GM18511 (cell line): Measurements from ENCODE around the gene CD22.

Experiments
- ATAC-seq: cut with Tn5 transposase; IDR thresholded peaks from one replicate; pipeline ENCODE4 v1.9.1; 2021; ENCODE audit warnings: mild to moderate bottlenecking, moderate library complexity; ENCODE audit not compliant: unreplicated experiment

CD22 gene

DNA sequence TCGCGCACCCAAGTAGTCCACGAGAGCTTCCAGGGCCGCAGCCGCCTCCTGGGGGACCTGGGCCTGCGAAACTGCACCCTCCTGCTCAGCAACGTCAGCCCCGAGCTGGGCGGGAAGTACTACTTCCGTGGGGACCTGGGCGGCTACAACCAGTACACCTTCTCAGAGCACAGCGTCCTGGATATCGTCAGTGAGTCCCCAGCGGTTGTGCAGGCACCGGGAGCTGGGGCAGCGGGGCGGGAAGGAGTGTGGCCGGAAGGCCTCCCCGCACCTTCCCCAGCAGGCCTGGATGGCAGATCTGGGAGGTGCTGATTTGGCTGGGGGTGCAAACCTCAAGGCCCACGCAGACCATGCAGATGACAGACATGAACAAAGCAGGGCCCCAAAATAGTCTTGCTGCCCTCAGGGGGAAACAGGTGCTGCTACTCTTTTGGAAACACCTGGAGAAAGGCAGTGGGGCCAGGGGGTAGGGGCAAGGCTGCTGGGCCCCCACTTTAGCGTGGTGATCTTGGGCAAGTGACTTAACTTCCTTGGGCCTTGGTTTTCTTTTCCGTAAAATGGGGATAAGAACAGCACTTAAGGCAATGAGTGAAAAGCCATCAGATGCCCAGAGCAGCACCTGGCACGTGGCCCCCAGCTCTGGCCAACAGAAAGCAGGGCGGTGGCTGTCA is 33.1 kb upstream of the CD22 start:
- no peak for ATAC-seq

DNA sequence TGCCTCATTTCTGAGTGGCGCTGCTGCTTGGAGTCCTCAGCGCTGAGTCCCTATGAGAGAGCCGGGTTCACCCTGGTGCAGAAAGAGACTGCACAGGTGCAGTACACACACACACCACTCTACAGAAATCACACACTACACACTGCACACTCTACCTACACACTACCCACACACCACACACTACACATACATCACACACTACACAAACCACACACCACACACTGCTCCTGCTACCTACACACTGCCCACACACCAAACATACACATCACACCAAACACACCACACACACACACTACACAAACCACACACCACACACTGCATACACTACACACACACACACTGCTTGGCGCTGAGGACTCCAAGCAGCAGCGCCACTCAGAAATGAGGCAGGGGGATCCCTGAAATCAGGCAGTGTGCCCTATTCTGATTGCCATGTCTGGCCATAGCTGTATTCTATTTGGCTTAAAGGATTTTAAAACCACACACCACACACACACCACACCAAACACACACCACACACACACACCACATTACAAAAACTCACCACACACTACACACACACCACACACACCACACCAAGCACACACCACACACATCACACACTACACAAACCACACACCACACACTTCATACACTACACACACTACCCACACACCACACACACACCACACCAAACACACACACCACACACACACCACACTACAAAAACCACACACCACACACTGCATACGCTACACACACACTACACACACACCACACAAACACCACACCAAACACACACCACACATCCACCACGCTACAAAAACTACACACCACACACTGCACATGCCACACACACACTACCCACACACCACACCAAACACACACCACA is 32.1 kb upstream of the CD22 start:
- no peak for ATAC-seq

DNA sequence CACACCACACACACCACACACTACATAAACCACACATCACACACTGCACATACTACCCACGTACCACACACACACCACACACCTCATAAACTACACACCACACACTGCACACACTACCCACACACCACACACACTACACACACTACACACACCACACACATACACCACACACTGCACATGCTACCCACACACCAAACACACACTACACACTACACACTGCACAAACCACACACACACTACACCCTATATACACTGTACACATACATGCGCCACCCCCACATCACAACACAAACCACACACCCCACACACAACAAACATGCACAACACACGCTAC is 31.5 kb upstream of the CD22 start:
- ATAC-seq, result no peak

DNA sequence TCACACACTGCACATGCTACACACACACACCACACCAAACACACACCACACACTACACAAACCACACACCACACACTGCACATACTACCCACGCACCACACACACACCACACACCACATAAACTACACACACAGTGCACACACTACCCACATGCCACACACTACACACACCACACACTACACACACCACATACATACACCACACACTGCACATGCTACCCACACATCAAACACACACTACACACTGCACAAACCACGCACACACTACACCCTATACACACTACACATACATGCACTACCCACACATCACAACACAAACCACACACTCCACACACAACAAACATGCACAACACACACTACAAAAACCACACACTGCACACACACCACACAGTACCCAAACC is 31.1 kb upstream of the CD22 start:
- ATAC-seq, result no peak

DNA sequence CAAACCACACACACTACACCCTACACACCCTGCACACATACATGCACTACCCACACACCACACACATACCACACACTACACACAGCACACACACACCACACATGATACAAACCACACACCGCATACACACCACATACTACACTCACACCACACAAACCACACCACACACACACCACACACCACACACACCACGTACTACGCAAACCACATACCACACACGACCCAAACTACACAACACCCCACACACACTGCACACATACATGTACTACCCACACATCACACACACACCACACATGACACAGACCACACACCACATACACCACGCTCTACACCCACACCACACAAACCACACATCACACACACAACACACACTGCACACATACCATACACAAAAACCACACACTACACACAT is 30.4 kb upstream of the CD22 start:
- no peak for ATAC-seq

DNA sequence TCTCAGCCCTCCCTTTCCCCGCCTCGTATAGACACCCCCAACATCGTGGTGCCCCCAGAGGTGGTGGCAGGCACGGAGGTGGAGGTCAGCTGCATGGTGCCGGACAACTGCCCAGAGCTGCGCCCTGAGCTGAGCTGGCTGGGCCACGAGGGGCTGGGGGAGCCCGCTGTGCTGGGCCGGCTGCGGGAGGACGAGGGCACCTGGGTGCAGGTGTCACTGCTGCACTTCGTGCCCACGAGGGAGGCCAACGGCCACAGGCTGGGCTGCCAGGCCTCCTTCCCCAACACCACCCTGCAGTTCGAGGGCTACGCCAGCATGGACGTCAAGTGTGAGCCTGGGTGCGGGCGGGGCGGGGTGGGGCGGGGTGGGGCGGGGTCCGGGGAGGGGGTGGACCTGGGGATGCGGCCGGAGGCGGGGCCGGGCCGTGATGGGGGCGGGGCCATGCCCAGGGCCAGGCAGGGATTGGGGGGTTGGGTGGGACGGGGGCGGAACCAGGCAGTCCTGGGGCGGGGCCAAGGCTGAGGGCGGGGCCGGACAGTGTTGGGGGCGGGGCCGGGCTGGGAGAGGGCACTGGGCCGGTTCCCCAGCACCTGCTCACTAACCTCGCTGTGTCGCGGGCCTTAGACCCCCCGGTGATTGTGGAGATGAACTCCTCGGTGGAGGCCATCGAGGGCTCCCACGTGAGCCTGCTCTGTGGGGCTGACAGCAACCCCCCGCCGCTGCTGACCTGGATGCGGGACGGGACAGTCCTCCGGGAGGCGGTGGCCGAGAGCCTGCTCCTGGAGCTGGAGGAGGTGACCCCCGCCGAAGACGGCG is 29.3 kb upstream of the CD22 start:
- ATAC-seq, result no peak

DNA sequence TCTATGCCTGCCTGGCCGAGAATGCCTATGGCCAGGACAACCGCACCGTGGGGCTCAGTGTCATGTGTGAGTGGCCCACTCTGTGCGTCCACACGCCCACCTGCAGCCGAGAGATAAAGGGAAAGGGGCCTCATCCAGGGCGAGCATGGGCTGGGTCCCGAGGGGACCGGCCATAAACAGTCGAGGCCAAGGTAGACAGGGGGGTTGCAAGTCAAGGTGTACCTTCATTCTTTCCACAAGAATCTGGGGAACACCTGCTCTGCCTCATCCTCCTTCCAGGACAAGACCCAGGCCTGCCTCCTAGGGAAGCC is 28.7 kb upstream of the CD22 start:
- ATAC-seq, result no peak

DNA sequence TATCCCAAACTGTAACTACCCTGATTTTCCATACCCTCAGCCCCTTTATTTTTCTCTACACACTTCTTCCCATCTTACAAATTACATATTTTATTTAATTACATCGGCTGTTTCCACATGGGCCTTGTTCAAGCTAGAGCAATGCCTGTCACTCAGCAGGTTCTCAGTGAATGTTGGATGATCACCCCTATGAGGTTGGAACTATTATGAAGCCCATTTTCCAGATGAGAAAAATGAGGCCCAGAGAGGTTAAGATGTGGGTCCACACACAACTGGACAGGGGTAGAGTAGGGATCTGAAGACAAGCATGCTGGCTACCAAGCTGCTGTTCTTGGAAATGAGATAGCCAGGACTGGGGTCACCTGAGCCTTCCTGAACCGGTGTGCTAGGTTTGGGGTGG is 27.0 kb upstream of the CD22 start:
- no peak for ATAC-seq

DNA sequence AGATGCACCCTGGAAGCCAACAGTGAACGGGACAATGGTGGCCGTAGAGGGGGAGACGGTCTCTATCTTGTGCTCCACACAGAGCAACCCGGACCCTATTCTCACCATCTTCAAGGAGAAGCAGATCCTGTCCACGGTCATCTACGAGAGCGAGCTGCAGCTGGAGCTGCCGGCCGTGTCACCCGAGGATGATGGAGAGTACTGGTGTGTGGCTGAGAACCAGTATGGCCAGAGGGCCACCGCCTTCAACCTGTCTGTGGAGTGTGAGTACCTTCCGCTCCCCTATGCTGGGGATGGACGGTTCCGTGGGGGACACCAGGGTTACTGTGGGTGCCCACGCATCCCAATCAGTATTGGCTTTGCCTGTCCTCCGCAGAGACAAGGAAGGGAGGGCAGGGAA is 26.5 kb upstream of the CD22 start:
- ATAC-seq, result no peak

DNA sequence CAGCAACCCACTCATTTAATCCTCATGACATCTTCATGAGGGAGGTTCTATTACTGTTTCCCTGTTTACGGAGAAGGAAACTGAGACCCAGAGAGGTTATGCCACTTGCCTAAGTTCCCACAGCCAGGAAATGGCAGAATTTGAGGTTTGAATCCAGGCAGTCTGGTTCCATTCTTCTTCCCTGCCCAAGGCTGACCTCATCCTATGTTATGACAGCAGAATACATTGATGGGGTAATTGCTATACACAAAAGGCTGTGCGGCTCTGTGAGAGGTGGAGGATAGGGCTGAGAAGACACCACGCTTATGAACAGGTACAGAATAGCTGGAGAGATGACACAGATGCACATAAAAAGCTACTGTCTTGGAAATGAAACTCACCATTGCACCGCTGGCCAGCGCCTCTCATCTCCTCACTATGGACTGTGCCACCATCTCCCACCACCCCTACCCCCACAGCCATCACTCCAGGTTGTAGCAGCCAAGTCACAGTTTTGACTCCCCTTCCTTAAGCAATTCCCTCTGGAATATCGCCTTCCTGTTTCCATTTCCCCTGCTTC is 25.6 kb upstream of the CD22 start:
- ATAC-seq, result no peak

DNA sequence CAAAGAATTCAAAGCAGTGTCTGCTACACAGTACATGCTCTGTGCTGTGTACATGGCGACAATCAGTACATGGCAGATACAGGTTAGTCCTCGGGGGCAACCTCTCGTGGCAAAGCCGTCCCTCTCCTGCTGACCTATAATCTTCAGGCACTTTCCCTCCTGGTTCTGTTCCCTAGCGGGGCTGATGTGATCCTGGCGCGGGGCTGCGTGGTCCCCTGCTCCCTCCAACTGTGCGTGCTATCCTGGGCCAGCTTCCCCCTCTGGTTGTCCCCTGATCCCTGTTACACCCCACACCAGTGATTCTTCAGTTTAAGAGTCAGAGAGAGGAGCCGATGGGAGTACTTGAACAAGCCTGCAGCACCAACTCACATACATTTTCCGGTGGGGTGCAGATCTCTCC is 25.0 kb upstream of the CD22 start:
- no peak for ATAC-seq

DNA sequence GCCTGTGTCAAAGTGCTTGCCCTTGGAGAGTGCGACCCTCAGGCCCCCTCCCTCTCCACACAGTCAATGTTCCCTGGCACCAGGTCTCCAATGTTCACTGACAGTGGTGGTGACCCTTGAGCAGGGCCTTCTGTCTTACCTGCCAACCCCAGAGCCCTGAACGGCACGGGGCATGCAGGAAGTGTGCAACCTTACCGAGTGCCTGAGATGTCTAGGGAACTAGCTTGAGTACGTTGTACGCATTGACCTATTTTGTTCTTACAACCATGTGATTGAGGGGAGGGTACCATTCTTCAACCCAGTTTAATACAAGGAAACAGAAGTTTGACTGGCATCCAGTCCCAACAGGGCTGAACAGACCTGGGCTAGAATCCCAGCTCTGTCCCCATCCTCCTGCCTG is 23.8 kb upstream of the CD22 start:
- no peak for ATAC-seq

DNA sequence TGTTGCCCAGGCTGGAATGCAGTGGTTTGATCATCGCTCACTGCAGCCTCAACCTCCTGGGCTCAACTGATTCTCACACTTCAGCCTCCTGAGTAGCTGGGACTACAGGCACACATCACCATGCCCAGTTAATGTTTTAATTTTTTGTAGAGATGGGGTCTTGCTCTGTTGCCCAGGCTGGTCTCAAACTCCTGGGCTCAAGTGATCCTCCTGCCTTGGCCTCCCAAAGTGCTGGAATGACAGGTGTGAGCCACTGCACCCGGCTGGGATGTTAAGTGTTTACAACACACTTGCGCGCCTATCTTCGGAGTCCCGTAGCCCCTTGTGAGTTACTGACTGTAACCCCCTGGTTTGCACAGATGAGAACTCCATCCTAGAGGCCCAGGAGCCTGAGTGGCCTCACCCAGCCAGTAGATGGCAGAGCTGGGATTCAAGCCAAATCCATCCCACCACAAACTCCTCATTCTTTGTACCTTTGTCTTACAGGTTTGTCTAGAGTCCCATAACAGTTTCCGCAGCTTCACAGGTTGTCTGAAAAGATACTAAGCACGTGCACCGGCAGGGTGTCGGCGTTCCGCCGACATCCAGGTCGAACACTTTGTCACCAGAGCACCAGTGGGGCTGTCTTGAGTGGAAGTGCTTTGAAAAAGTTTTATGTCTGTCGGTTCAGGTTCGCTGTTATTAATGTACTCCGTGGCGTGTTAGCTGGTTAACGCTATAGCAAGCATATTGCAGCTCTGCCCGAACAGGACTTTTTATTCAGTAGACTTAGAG is 22.3 kb upstream of the CD22 start:
- no peak for ATAC-seq

DNA sequence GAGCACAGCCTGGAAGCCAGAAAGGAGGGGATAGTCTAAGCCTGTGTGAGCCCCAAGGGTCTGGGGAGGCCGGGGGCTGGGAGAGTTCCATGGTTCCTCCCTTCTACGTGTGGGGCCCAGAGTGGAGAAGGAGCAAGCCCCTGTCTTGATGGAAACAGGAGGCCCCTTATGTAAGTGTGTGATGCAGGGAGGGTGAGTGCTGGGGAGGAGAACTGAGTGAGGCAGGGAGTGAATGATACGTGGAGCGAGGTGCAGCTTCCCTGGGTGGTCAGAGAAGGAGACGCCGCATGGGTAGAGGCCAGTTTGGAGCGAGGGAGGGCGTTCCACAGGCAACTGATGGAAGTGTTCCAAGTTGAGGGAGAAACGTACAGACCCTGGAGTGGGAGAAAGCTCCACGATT is 21.1 kb upstream of the CD22 start:
- no peak for ATAC-seq

DNA sequence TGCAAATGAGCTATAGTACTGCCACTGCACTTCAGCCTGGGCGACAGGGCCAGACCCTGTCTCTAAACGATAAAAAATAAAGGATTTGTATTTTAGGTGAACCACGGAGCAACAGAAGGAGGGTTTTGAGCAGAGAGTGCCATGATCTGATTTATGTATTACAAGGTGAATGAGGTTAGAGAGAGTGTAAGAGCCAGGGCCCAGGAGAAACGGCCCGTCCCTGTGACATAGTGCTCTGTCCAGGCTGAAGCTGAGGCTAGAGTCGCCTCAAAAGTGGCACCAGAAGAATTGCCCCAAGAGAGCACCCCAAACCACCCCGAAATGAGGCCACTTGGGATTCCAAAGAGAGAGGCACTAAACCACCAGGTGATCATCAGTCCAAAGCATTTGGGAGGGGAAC is 20.1 kb upstream of the CD22 start:
- ATAC-seq, result no peak

DNA sequence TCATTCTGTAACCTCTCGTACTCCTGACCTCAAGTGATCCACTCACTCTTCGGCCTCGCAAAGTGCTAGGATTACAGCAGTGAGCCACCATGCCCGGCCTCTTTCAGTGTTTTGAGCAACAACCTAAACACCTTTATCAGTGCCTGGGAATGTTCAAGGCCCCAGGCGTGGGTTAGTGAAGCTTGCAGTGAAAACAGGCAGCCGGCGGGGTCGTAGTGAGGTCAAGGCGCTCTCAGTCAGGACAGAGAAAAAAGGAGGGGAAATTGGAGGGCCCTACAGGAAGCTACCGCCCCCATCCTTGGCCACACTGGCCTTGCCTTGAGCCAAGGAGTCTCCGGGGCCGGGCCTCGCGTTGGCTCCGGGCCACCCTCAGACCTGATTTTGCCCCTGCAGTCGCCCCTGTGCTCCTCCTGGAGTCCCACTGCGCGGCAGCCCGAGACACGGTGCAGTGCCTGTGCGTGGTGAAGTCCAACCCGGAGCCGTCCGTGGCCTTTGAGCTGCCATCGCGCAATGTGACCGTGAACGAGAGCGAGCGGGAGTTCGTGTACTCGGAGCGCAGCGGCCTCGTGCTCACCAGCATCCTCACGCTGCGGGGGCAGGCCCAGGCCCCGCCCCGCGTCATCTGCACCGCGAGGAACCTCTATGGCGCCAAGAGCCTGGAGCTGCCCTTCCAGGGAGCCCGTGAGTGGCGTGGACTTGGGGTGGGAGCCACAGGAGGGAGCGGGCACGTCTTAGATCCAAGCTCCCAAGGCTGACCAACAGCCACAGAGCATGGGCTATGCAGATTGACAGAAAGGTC is 19.3 kb upstream of the CD22 start:
- no peak for ATAC-seq

DNA sequence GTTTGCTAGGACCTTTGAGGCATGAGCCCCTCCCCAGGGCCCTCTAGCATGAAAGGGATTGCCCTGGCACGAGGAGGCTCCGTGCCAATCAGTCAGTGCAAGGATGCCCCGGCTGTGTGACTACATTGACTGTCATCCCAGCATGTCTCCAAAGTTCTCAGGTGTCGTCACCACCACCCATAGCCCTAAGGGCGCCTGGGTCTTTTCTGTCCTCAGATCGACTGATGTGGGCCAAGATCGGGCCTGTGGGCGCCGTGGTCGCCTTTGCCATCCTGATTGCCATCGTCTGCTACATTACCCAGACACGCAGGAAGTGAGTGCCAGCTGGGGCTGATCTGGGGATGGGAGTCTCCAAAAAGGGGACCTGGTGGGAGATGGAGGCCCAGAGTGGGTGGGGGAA is 18.7 kb upstream of the CD22 start:
- ATAC-seq, result no peak

DNA sequence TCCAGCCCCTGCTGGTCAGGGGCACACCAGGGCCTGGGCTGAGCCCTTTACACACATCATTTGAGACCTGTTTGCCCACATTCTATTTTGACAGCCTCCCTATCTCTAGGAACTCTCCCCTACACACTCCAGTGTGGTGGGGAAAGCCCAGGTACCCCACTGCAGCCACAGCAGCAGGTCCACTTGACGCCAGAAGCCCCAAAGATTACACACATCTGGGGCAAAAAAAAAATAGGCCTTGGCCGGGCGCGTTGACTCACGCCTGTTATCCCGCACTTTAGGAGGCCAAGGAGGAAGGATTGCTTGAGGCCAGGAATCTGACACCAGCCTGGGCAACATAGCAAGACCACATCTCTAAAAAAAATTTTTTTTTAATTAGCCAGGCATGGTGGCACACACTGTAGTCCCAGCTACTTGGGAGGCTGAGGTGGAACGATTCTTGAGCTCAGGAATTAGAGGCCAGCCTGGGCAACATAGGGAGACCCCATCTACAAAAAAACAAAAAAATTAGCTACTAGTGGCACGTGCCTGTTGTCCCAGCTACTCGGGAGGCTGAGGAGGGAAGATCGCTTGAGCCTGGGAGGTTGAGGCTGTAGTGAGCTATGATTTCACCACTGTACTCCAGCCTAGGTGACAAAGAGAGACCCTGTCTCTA is 18.0 kb upstream of the CD22 start:
- no peak for ATAC-seq

DNA sequence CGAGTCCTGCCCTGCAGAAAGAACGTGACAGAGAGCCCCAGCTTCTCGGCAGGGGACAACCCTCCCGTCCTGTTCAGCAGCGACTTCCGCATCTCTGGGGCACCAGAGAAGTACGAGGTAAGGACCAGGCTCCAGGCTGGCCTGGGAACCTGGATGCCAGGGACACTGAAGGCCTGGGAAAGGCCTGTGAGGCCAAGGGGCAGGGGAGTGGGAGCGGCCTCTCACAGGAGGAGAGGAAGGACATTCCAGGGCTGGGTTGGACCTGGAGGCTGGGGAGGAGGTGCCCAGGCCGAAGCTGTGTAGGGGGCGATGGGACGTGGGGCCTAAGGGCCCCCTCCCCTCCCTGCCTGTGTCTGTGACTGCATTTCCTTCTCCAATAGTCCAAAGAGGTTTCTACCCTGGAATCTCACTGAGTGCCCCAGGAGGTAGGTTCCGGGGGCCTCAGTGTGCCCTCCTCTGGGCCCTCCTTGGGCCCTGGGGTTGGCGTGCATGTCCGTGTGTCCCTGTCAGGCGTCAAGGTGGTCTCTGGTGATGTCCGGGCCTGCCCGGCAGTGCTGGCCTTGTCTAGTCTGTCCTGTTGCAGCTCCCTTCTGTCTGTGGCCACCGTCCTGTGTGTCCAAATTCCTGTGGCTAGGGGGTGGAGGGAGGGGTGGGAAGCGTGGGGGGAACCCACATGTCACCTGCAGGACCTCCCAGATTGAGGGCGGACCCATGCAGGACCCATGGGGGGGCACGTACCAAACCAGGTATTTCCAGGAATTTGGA is 16.9 kb upstream of the CD22 start:
- ATAC-seq, result no peak
